Measurements from ENCODE around the gene MCM10. TPM values are rescaled to one million over a fixed set of nuclear protein-coding genes. Genes with fewer than 3 reads are reported as not detected.

The MCM10 gene
- total and polyA plus RNA-seq, 12 donors = 0.07 to 3.8 (median 0.25) TPM; not detected in 3

GRCh38 chr10:13184730-13185514 lies 23.6 kb downstream of the MCM10 start:
- WGBS, 2 donors = 83 to 84% methylated on average over 5 of the region's 5 CpGs
- TF ChIP-seq CTCF (IDR thresholded peaks at IDR 0.05) = no peak
- ATAC-seq = peak in 3 of 8 donors; percentile 44 to 60 (median 44)

GRCh38 chr10:13187135-13187534 lies 25.8 kb downstream of the MCM10 start:
- no peak overlapping the region for H3K27ac ChIP-seq
- H3K9me3 ChIP-seq = peaks cover 0 to 5% (median 0%) of the 10 kb centered on the region in 11 donors
- intact Hi-C loops (cut with DNase I) = no loop called here
- H3K27me3 ChIP-seq = no peaks in the 10 kb centered on the region
- H3K4me1 ChIP-seq = no peaks in the 10 kb centered on the region
- DNase-seq (no peak), ATAC-seq (no peak)
- TF ChIP-seq CTCF (IDR thresholded peaks at IDR 0.05) = no peak
- H3K4me3 ChIP-seq = no peak overlapping the region
- peaks cover 0 to 16% (median 0%) of the 10 kb centered on the region in 9 donors for H3K36me3 ChIP-seq
- WGBS, 2 donors = 97% methylated on average over 3 of the region's 3 CpGs

More at GRCh38 chr10:13184730-13185514, 23.6 kb downstream of the MCM10 start:
- H3K9me3 ChIP-seq = peaks cover 0 to 5% (median 0%) of the 10 kb centered on the region in 11 donors
- H3K27me3 ChIP-seq = no peaks in the 10 kb centered on the region
- H3K4me1 ChIP-seq = no peaks in the 10 kb centered on the region
- DNase-seq = peak in 1 of 2 donors; percentile 8
- intact Hi-C loops (cut with DNase I) = no loop called here
- H3K36me3 ChIP-seq = peaks cover 0 to 13% (median 0%) of the 10 kb centered on the region in 9 donors
- no peak overlapping the region for H3K27ac ChIP-seq
- H3K4me3 ChIP-seq = no peak overlapping the region

- H3K9me3 ChIP-seq = peaks cover 0 to 5% (median 0%) of the 10 kb centered on the region in 11 donors
- no peak overlapping the region for H3K27ac ChIP-seq
- 90% methylated on average over 10 of the region's 10 CpGs for WGBS, 2 donors
Observed at GRCh38 chr10:13188593-13188992, 27.2 kb downstream of the MCM10 start.

GRCh38 chr10:13189961-13190360 lies 28.6 kb downstream of the MCM10 start:
- TF ChIP-seq CTCF (IDR thresholded peaks at IDR 0.05) = no peak
- Histone ChIP-seq H3K27me3 (no peaks in the 10 kb centered on the region), H3K36me3 (peaks cover 0 to 9% (median 0%) of the 10 kb centered on the region in 9 donors), H3K4me1 (no peaks in the 10 kb centered on the region), H3K4me3 (no peak overlapping the region), H3K9me3 (peaks cover 0 to 5% (median 0%) of the 10 kb centered on the region in 11 donors), H3K27ac (no peak overlapping the region)
- 54% methylated on average over 4 of the region's 4 CpGs for WGBS, 2 donors
- DNase-seq (no peak), ATAC-seq (no peak)
- intact Hi-C loops (cut with DNase I) = no loop called here

More at GRCh38 chr10:13188593-13188992, 27.2 kb downstream of the MCM10 start:
- Histone ChIP-seq H3K4me3 (no peak overlapping the region), H3K27me3 (no peaks in the 10 kb centered on the region), H3K4me1 (no peaks in the 10 kb centered on the region), H3K36me3 (peaks cover 0 to 14% (median 0%) of the 10 kb centered on the region in 9 donors)
- no peak for TF ChIP-seq CTCF (IDR thresholded peaks at IDR 0.05)
- DNase-seq (no peak), ATAC-seq (peak in 3 of 8 donors; percentile 35 to 63 (median 37))
- intact Hi-C loops (cut with DNase I) = no loop called here
